PC-9 (cell line): ENCODE data around the gene ZGLP1.

Experiments
- CTCF ChIP-seq: fragments of 200-600 bp; sonication (generic); conservative IDR thresholded peaks from 2 replicates; pipeline ENCODE4 v1.6.1; 2017; ENCODE audit warnings: mixed run types, antibody characterized with exemption, mild to moderate bottlenecking, moderate library complexity
- EZH2 ChIP-seq: fragments of 200-600 bp; sonication (generic); IDR thresholded peaks from 2 replicates; pipeline ENCODE4 v1.8.0; 2017; ENCODE audit warnings: antibody characterized with exemption, low read depth

- TF ChIP-seq CTCF, result no peak
- TF ChIP-seq EZH2, result no peak
These were observed 18.2 kb upstream of the ZGLP1 start for GRCh38 chr19:10327793-10328192.
